Measurements from ENCODE around the gene LRRC45. TPM values are rescaled to one million over a fixed set of nuclear protein-coding genes. Genes with fewer than 3 reads are reported as not detected.

LRRC45 gene
- total RNA-seq, 2 experiments from 2014 or later = 54.5 to 68.4 TPM

GRCh38 chr17:81996757-81997441, 26.2 kb upstream of the LRRC45 start:
- DNase-seq = no peak
- CTCF ChIA-PET = interaction anchor here (0.9 to 2.4 kb wide), 3 partner anchors 11 to 37 kb away, joined by 4 to 10 read pairs (median 6); no protein-coding TSS in a partner anchor
- Mint-ChIP-seq H3K27me3 (no peaks in the 10 kb centered on the region), H3K4me1 (no peaks in the 10 kb centered on the region), H3K36me3 (ENCODE audit: low read depth) (no peaks in the 10 kb centered on the region), H3K4me3 (no peak overlapping the region), H3K27ac (no peak overlapping the region), H3K9me3 (no peaks in the 10 kb centered on the region)
- POLR2A ChIA-PET = no interaction called here

GRCh38 chr17:81998212-81998611, 24.9 kb upstream of the LRRC45 start:
- POLR2A ChIA-PET = no interaction called here
- H3K27ac Mint-ChIP-seq = no peak overlapping the region
- DNase-seq = no peak
- no peaks in the 10 kb centered on the region for H3K4me1 Mint-ChIP-seq
- H3K4me3 Mint-ChIP-seq = no peak overlapping the region
- CTCF ChIA-PET = no interaction called here
- no peaks in the 10 kb centered on the region for H3K36me3 Mint-ChIP-seq (ENCODE audit: low read depth)
- no peaks in the 10 kb centered on the region for H3K27me3 Mint-ChIP-seq
- H3K9me3 Mint-ChIP-seq = no peaks in the 10 kb centered on the region

GRCh38 chr17:81998691-81999438, 24.2 kb upstream of the LRRC45 start:
- no peak for DNase-seq
- Mint-ChIP-seq H3K27ac (no peak overlapping the region), H3K4me3 (no peak overlapping the region), H3K4me1 (no peaks in the 10 kb centered on the region), H3K9me3 (no peaks in the 10 kb centered on the region), H3K27me3 (no peaks in the 10 kb centered on the region), H3K36me3 (ENCODE audit: low read depth) (no peaks in the 10 kb centered on the region)
- CTCF ChIA-PET = interaction anchor here (0.5 kb wide), 1 partner anchor 13 kb away, joined by 3 read pairs; no protein-coding TSS in a partner anchor
- POLR2A ChIA-PET = no interaction called here

- Mint-ChIP-seq H3K9me3 (no peaks in the 10 kb centered on the region), H3K36me3 (ENCODE audit: low read depth) (no peaks in the 10 kb centered on the region), H3K27ac (no peak overlapping the region), H3K4me3 (no peak overlapping the region), H3K27me3 (no peaks in the 10 kb centered on the region), H3K4me1 (no peaks in the 10 kb centered on the region)
- POLR2A ChIA-PET = no interaction called here
- no peak for DNase-seq
- CTCF ChIA-PET = no interaction called here
Measured at GRCh38 chr17:81999587-81999975, 23.5 kb upstream of the LRRC45 start.

- no peaks in the 10 kb centered on the region for H3K9me3 Mint-ChIP-seq
- no peak overlapping the region for H3K27ac Mint-ChIP-seq
- POLR2A ChIA-PET = no interaction called here
- H3K4me3 Mint-ChIP-seq = no peak overlapping the region
- H3K36me3 Mint-ChIP-seq (ENCODE audit: low read depth) = no peaks in the 10 kb centered on the region
- no peak for DNase-seq
- CTCF ChIA-PET = no interaction called here
- no peaks in the 10 kb centered on the region for H3K27me3 Mint-ChIP-seq
- no peaks in the 10 kb centered on the region for H3K4me1 Mint-ChIP-seq
Measured at GRCh38 chr17:81999976-82000802, 22.9 kb upstream of the LRRC45 start.

GRCh38 chr17:82000803-82001570, 22.1 kb upstream of the LRRC45 start:
- POLR2A ChIA-PET = no interaction called here
- H3K4me1 Mint-ChIP-seq = no peaks in the 10 kb centered on the region
- no peak overlapping the region for H3K4me3 Mint-ChIP-seq
- no peaks in the 10 kb centered on the region for H3K27me3 Mint-ChIP-seq
- CTCF ChIA-PET = no interaction called here
- H3K27ac Mint-ChIP-seq = no peak overlapping the region
- DNase-seq = no peak
- H3K9me3 Mint-ChIP-seq = no peaks in the 10 kb centered on the region
- H3K36me3 Mint-ChIP-seq (ENCODE audit: low read depth) = no peaks in the 10 kb centered on the region

GRCh38 chr17:82001571-82002056, 21.5 kb upstream of the LRRC45 start:
- CTCF ChIA-PET = no interaction called here
- H3K27ac Mint-ChIP-seq = no peak overlapping the region
- no peak for DNase-seq
- H3K36me3 Mint-ChIP-seq (ENCODE audit: low read depth) = no peaks in the 10 kb centered on the region
- POLR2A ChIA-PET = interaction anchor here (0.7 kb wide), 1 partner anchor 75 kb away, joined by 6 read pairs; no protein-coding TSS in a partner anchor
- H3K9me3 Mint-ChIP-seq = no peaks in the 10 kb centered on the region
- H3K4me3 Mint-ChIP-seq = no peak overlapping the region
- H3K4me1 Mint-ChIP-seq = no peaks in the 10 kb centered on the region
- no peaks in the 10 kb centered on the region for H3K27me3 Mint-ChIP-seq

GRCh38 chr17:82003411-82004381, 19.4 kb upstream of the LRRC45 start:
- no peak for DNase-seq
- Mint-ChIP-seq H3K4me3 (no peak overlapping the region), H3K36me3 (ENCODE audit: low read depth) (no peaks in the 10 kb centered on the region), H3K9me3 (no peaks in the 10 kb centered on the region), H3K27me3 (no peaks in the 10 kb centered on the region), H3K27ac (no peak overlapping the region), H3K4me1 (no peaks in the 10 kb centered on the region)
- ChIA-PET POLR2A (no interaction called here), CTCF (interaction anchor here (1.2 kb wide), 1 partner anchor 14 kb away, joined by 3 read pairs; no protein-coding TSS in a partner anchor)

GRCh38 chr17:82004517-82005455, 18.3 kb upstream of the LRRC45 start:
- Mint-ChIP-seq H3K36me3 (ENCODE audit: low read depth) (no peaks in the 10 kb centered on the region), H3K27ac (no peak overlapping the region), H3K4me3 (no peak overlapping the region), H3K27me3 (no peaks in the 10 kb centered on the region), H3K9me3 (no peaks in the 10 kb centered on the region), H3K4me1 (no peaks in the 10 kb centered on the region)
- ChIA-PET POLR2A (no interaction called here), CTCF (interaction anchor here (0.6 to 1.2 kb wide), 2 partner anchors 15 to 45 kb away, joined by 3 read pairs; no protein-coding TSS in a partner anchor)
- no peak for DNase-seq

- Mint-ChIP-seq H3K36me3 (ENCODE audit: low read depth) (no peaks in the 10 kb centered on the region), H3K27me3 (no peaks in the 10 kb centered on the region), H3K4me1 (no peaks in the 10 kb centered on the region), H3K4me3 (no peak overlapping the region), H3K9me3 (no peaks in the 10 kb centered on the region), H3K27ac (no peak overlapping the region)
- DNase-seq = no peak
- ChIA-PET POLR2A (no interaction called here), CTCF (no interaction called here)
Measured at GRCh38 chr17:82005701-82006348, 17.3 kb upstream of the LRRC45 start.
